ENCODE measurements around the gene PTP4A2.

PTP4A2 gene

GRCh38 chr1:31859044-31859443 lies 79.1 kb downstream of the PTP4A2 start:
- DNase-seq (ENCODE audit: low read depth) = no peak

- no peak for DNase-seq (ENCODE audit: low read depth)
Observed at GRCh38 chr1:31857863-31858262, 80.3 kb downstream of the PTP4A2 start.
